Mesodermal cell (in vitro differentiated cells): ENCODE data around the gene MEN1.
A peak's percentile ranks its signal among the peaks of the same experiment; 100 is the strongest.

ENCODE experiments used
- H3K27ac ChIP-seq: 2 replicates; pipeline ENCODE4 v1.7.0; 2013; ENCODE audit warnings: mild to moderate bottlenecking, low read depth, low read length, moderate library complexity; ENCODE audit not compliant: severe bottlenecking
- H3K36me3 ChIP-seq: 2 replicates; pipeline ENCODE4 v1.7.1; 2013; ENCODE audit warnings: mild to moderate bottlenecking, low read length, moderate library complexity; ENCODE audit not compliant: control insufficient read depth, insufficient read depth
- H3K4me1 ChIP-seq: one replicate; pipeline ENCODE4 v1.7.1; 2013; ENCODE audit warnings: mild to moderate bottlenecking, low read length; ENCODE audit not compliant: insufficient read depth, control insufficient read depth, poor library complexity, severe bottlenecking
- H3K4me3 ChIP-seq: 2 replicates; pipeline ENCODE4 v1.7.0; 2013; ENCODE audit warnings: low read length, control low read depth, mild to moderate bottlenecking; ENCODE audit not compliant: insufficient read depth, poor library complexity, severe bottlenecking; ENCODE audit errors: extremely low read depth
- H3K9me3 ChIP-seq: 2 replicates; pipeline ENCODE4 v1.7.1; 2013; ENCODE audit warnings: mild to moderate bottlenecking, low read length, moderate library complexity; ENCODE audit not compliant: control insufficient read depth
- WGBS, 2 experiments: methylation state at CpG; one replicate each; pipeline ENCODE4 v1.1.5; 2013; ENCODE audit warnings: missing lambda C conversion rate in 2 of 2; ENCODE audit not compliant: insufficient coverage in 2 of 2; 5-methylcytosine and 5-hydroxymethylcytosine counted together

Gene MEN1

GRCh38 chr11:64804346-64805210 is 5.8 kb downstream of the MEN1 start:
- 94% methylated on average over 36 to 40 of the region's 41 CpGs for WGBS, 2 experiments
- Histone ChIP-seq H3K4me3 (peak overlapping the region; percentile 59), H3K27ac (no peak overlapping the region), H3K36me3 (peaks cover 56% of the 10 kb centered on the region), H3K4me1 (peaks cover 15% of the 10 kb centered on the region), H3K9me3 (no peaks in the 10 kb centered on the region)

- 43 to 44% methylated on average over 15 of the region's 15 CpGs for WGBS, 2 experiments
- no peaks in the 10 kb centered on the region for H3K9me3 ChIP-seq
- peaks cover 12% of the 10 kb centered on the region for H3K4me1 ChIP-seq
- H3K27ac ChIP-seq, result peak overlapping the region; percentile 73
- H3K36me3 ChIP-seq, result peaks cover 61% of the 10 kb centered on the region
- peak overlapping the region; percentile 59 for H3K4me3 ChIP-seq
Measured at GRCh38 chr11:64803846-64804345, 6.5 kb downstream of the MEN1 start.

- peak within 1 kb of the TSS; percentile 59 for H3K4me3 ChIP-seq
- H3K9me3 ChIP-seq, result no peaks in the 10 kb centered on the region
- peak within 1 kb of the TSS; percentile 73 for H3K27ac ChIP-seq
- peaks cover 12% of the 10 kb centered on the region for H3K4me1 ChIP-seq
- peaks cover 57% of the 10 kb centered on the region for H3K36me3 ChIP-seq
- 0% methylated on average over 26 to 35 of the region's 58 CpGs for WGBS, 2 experiments
Measured at GRCh38 chr11:64803158-64803845, 7.0 kb downstream of the MEN1 start, which contains the start of gene MAP4K2. Gene MAP4K2 (minus strand): TSS chr11:64803214. CDS start chr11:64803149, 65 bp downstream.

- peaks cover 12% of the 10 kb centered on the region for H3K4me1 ChIP-seq
- WGBS, 2 experiments, result 17 to 26% methylated on average over 32 to 42 of the region's 54 CpGs
- H3K9me3 ChIP-seq, result no peaks in the 10 kb centered on the region
- H3K27ac ChIP-seq, result no peak overlapping the region
- H3K4me3 ChIP-seq, result peak overlapping the region; percentile 49
- H3K36me3 ChIP-seq, result peaks cover 50% of the 10 kb centered on the region
Measured at GRCh38 chr11:64802370-64803157, 7.8 kb downstream of the MEN1 start.

- Histone ChIP-seq H3K27ac (no peak overlapping the region), H3K4me3 (peak overlapping the region; percentile 49), H3K4me1 (peaks cover 12% of the 10 kb centered on the region), H3K36me3 (peaks cover 50% of the 10 kb centered on the region), H3K9me3 (no peaks in the 10 kb centered on the region)
- whole genome bisulfite sequencing, 2 experiments, result 83 to 87% methylated on average over 10 to 13 of the region's 13 CpGs
Measured at GRCh38 chr11:64801561-64802369, 8.6 kb downstream of the MEN1 start.

- 86 to 92% methylated on average over 2 to 9 of the region's 9 CpGs for WGBS, 2 experiments
- Histone ChIP-seq H3K36me3 (peaks cover 48% of the 10 kb centered on the region), H3K9me3 (no peaks in the 10 kb centered on the region), H3K27ac (no peak overlapping the region), H3K4me3 (no peak overlapping the region), H3K4me1 (peaks cover 12% of the 10 kb centered on the region)
Measured at GRCh38 chr11:64801158-64801464, 9.2 kb downstream of the MEN1 start.

- 93 to 96% methylated on average over 23 to 26 of the region's 26 CpGs for WGBS, 2 experiments
- Histone ChIP-seq H3K36me3 (peaks cover 43% of the 10 kb centered on the region), H3K27ac (no peak overlapping the region), H3K9me3 (no peaks in the 10 kb centered on the region), H3K4me3 (no peak overlapping the region), H3K4me1 (peaks cover 12% of the 10 kb centered on the region)
Measured at GRCh38 chr11:64800303-64801157, 9.8 kb downstream of the MEN1 start.

- Histone ChIP-seq H3K4me1 (peaks cover 12% of the 10 kb centered on the region), H3K27ac (no peak overlapping the region), H3K9me3 (no peaks in the 10 kb centered on the region), H3K4me3 (no peak overlapping the region), H3K36me3 (peaks cover 35% of the 10 kb centered on the region)
- 94 to 97% methylated on average over 10 to 13 of the region's 14 CpGs for whole genome bisulfite sequencing, 2 experiments
Measured at GRCh38 chr11:64799623-64800302, 10.6 kb downstream of the MEN1 start.

GRCh38 chr11:64799256-64799622 is 11.1 kb downstream of the MEN1 start:
- Histone ChIP-seq H3K4me3 (no peak overlapping the region), H3K9me3 (no peaks in the 10 kb centered on the region), H3K4me1 (peaks cover 12% of the 10 kb centered on the region), H3K27ac (no peak overlapping the region), H3K36me3 (peaks cover 30% of the 10 kb centered on the region)
- 94 to 100% methylated on average over 6 to 7 of the region's 7 CpGs for WGBS, 2 experiments
